GM12864 (cell line): ENCODE data around the gene DYNC1H1.

ENCODE experiments used
- DNase-seq: peaks from one replicate; pipeline ENCODE4 v3.0.0-alpha.2; 2011; ENCODE audit warnings: low read depth
- H3K4me3 ChIP-seq: 2 replicates; pipeline ENCODE4 v1.5.1; 2011; ENCODE audit warnings: mild to moderate bottlenecking, low read depth, low read length, control low read depth
- CTCF ChIP-seq: IDR thresholded peaks from 2 replicates; pipeline ENCODE4 v1.5.1; 2011; ENCODE audit warnings: low read depth, mild to moderate bottlenecking, moderate library complexity, low read length, control low read depth, inconsistent platforms; ENCODE audit errors: missing control alignments

Gene DYNC1H1

GRCh38 chr14:101929096-101929495 lies 35.3 kb upstream of the DYNC1H1 start:
- H3K4me3 ChIP-seq = no peak overlapping the region
- DNase-seq = no peak
- TF ChIP-seq CTCF = no peak

GRCh38 chr14:101929946-101930345 lies 34.4 kb upstream of the DYNC1H1 start:
- no peak for DNase-seq
- no peak for TF ChIP-seq CTCF

GRCh38 chr14:101932673-101933072 lies 31.7 kb upstream of the DYNC1H1 start:
- DNase-seq = no peak
- no peak overlapping the region for H3K4me3 ChIP-seq
- TF ChIP-seq CTCF = no peak

More at GRCh38 chr14:101929946-101930345, 34.4 kb upstream of the DYNC1H1 start:
- H3K4me3 ChIP-seq = no peak overlapping the region

- DNase-seq = no peak
- no peak overlapping the region for H3K4me3 ChIP-seq
- TF ChIP-seq CTCF = no peak
Measured at GRCh38 chr14:101933209-101933608, 31.2 kb upstream of the DYNC1H1 start.

- no peak for DNase-seq
- TF ChIP-seq CTCF = no peak
- H3K4me3 ChIP-seq = no peak overlapping the region
Measured at GRCh38 chr14:101934601-101935150, 29.7 kb upstream of the DYNC1H1 start.

- no peak overlapping the region for H3K4me3 ChIP-seq
- no peak for DNase-seq
- no peak for TF ChIP-seq CTCF
Measured at GRCh38 chr14:101937926-101938767, 26.2 kb upstream of the DYNC1H1 start.

GRCh38 chr14:101939646-101940170 lies 24.7 kb upstream of the DYNC1H1 start:
- no peak overlapping the region for H3K4me3 ChIP-seq
- DNase-seq = no peak
- no peak for TF ChIP-seq CTCF
